ENCODE data around the gene KRTAP1-5.
"Not testable (repeated sequence)": the region's sequence is repeated elsewhere in the genome, so short reads cannot be mapped to it uniquely, and the experiment has no call there.

The KRTAP1-5 gene

GRCh38 chr17:41052566-41052965 is 25.6 kb upstream of the KRTAP1-5 start:
- TF ChIP-seq ARNT (IDR thresholded peaks at IDR 0.05) (no peak), HDGF (IDR thresholded peaks at IDR 0.05; ENCODE audit: borderline replicate concordance) (no peak), FOXM1 (IDR thresholded peaks at IDR 0.05; ENCODE audit: borderline replicate concordance) (no peak), FOXK2 (IDR thresholded peaks at IDR 0.05) (no peak), BHLHE40 (IDR thresholded peaks at IDR 0.05; ENCODE audit: borderline replicate concordance) (no peak), NFRKB (IDR thresholded peaks at IDR 0.05) (no peak), CTBP1 (IDR thresholded peaks at IDR 0.05; ENCODE audit: borderline replicate concordance) (no peak), SUZ12 (IDR thresholded peaks at IDR 0.05) (no peak), ELF4 (IDR thresholded peaks at IDR 0.05) (no peak), LEF1 (IDR thresholded peaks at IDR 0.05; ENCODE audit: borderline replicate concordance) (no peak), FOXA1 (IDR thresholded peaks at IDR 0.05) (no peak), SP1 (IDR thresholded peaks at IDR 0.05) (no peak), PKNOX1 (IDR thresholded peaks at IDR 0.05) (no peak), TARDBP (IDR thresholded peaks at IDR 0.05) (no peak)
- CTCF ChIA-PET, result no interaction called here
- no peak for DNase-seq (ENCODE audit: extremely low spot score)
- POLR2A ChIA-PET, result no interaction called here

DNA sequence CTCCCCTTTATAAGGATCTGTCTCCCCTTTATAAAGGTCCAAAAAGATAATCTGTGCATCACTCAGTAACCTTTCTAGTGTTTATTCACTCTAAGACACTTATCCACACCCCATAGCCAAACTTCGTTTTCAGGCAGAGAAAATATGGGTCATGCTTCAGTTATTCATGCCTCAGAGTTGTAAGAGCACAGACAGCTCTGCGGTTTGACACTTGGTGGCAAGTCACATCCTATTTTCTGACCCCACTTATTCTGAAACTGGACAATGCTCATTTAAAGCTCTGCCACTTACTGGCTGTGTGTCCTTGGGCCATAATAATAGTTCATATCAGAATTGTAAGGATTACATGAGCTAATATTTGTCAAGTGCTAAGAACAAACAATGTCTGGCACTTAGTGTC is 22.1 kb upstream of the KRTAP1-5 start:
- ChIA-PET CTCF (no interaction called here), POLR2A (no interaction called here)
- no peak for TF ChIP-seq L3MBTL2 (conservative IDR thresholded peaks at IDR 0.05)
- TF ChIP-seq CTBP1 (IDR thresholded peaks at IDR 0.05; ENCODE audit: borderline replicate concordance), result no peak
- TF ChIP-seq BHLHE40 (IDR thresholded peaks at IDR 0.05; ENCODE audit: borderline replicate concordance), result no peak
- DNase-seq (ENCODE audit: extremely low spot score), result no peak

- TF ChIP-seq SP1 (IDR thresholded peaks at IDR 0.05) (no peak), PKNOX1 (IDR thresholded peaks at IDR 0.05) (no peak), FOXM1 (IDR thresholded peaks at IDR 0.05; ENCODE audit: borderline replicate concordance) (no peak), ARNT (IDR thresholded peaks at IDR 0.05) (no peak), ZNF384 (IDR thresholded peaks at IDR 0.05) (no peak), LEF1 (IDR thresholded peaks at IDR 0.05; ENCODE audit: borderline replicate concordance) (no peak), ELF4 (IDR thresholded peaks at IDR 0.05) (no peak), HDGF (IDR thresholded peaks at IDR 0.05; ENCODE audit: borderline replicate concordance) (no peak), TARDBP (IDR thresholded peaks at IDR 0.05) (no peak), FOXK2 (IDR thresholded peaks at IDR 0.05) (no peak), SUZ12 (IDR thresholded peaks at IDR 0.05) (no peak), CTBP1 (IDR thresholded peaks at IDR 0.05; ENCODE audit: borderline replicate concordance) (no peak), L3MBTL2 (conservative IDR thresholded peaks at IDR 0.05) (no peak), BHLHE40 (IDR thresholded peaks at IDR 0.05; ENCODE audit: borderline replicate concordance) (no peak), FOXA1 (IDR thresholded peaks at IDR 0.05) (no peak), NFRKB (IDR thresholded peaks at IDR 0.05) (no peak)
- ChIA-PET POLR2A (no interaction called here), CTCF (no interaction called here)
- DNase-seq (ENCODE audit: extremely low spot score), result no peak
These were observed 21.4 kb upstream of the KRTAP1-5 start for GRCh38 chr17:41048441-41048840.

GRCh38 chr17:41046735-41047465 is 19.9 kb upstream of the KRTAP1-5 start, which contains the start of gene KRTAP2-1:
TSS of gene KRTAP2-1 (minus strand) at chr17:41047316. CDS start at chr17:41047267, 49 bp downstream.
- POLR2A ChIA-PET; CTCF ChIA-PET; DNase-seq (ENCODE audit: extremely low spot score): not testable (repeated sequence)

GRCh38 chr17:41042953-41043352 is 15.9 kb upstream of the KRTAP1-5 start:
- TF ChIP-seq NFRKB (IDR thresholded peaks at IDR 0.05) (no peak), SUZ12 (IDR thresholded peaks at IDR 0.05) (no peak), HDGF (IDR thresholded peaks at IDR 0.05; ENCODE audit: borderline replicate concordance) (no peak), FOXM1 (IDR thresholded peaks at IDR 0.05; ENCODE audit: borderline replicate concordance) (no peak), L3MBTL2 (conservative IDR thresholded peaks at IDR 0.05) (no peak), LEF1 (IDR thresholded peaks at IDR 0.05; ENCODE audit: borderline replicate concordance) (no peak), PKNOX1 (IDR thresholded peaks at IDR 0.05) (no peak), ZNF384 (IDR thresholded peaks at IDR 0.05) (no peak), BHLHE40 (IDR thresholded peaks at IDR 0.05; ENCODE audit: borderline replicate concordance) (no peak), SP1 (IDR thresholded peaks at IDR 0.05) (no peak), FOXK2 (IDR thresholded peaks at IDR 0.05) (no peak), FOXA1 (IDR thresholded peaks at IDR 0.05) (no peak)
- DNase-seq (ENCODE audit: extremely low spot score), result no peak
- POLR2A ChIA-PET, result no interaction called here
- CTCF ChIA-PET, result no interaction called here

DNA sequence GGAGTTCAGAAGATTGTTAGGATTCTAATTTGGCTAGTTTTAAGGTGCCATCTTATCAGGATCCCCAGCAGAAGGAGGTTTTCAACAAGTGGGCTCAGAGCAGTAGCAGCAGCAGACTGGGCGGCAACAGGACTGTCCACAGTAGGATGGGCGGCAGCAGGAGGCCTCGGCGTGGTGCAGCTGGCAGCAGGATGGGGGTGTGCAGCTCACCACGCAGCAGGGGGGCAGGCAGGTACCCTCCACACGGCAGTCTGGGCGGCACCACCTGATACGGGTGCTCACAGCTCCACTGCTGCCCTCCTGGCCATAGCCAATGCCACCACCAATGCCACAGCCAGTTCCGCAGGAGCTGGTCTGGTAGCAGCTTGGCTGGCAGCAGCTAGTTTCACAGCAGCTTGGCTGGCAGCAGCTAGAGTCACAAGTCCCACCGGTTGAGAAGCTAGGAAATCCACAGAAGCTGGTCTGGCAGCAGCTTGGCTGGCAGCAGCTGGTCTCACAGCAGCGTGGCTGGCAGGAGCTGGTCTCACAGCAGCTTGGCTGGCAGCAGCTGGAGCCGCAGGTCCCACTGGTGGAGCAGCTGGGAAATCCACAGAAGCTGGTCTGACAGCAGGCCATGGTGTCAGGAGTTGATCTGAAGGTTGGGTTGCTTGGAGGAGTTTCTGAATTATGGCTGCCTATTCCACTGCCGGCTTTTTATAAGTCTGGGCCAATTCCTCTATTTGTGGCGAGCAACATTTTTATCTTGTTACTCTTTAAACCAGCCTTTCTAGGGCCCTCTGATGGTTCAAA is 14.0 kb upstream of the KRTAP1-5 start, which contains the start of gene KRTAP1-1:
Gene KRTAP1-1, minus strand, starts transcription at position 668 of the 789 bp plus-strand sequence. Its CDS starts 53 bp downstream, at position 615.
- POLR2A ChIA-PET; DNase-seq (ENCODE audit: extremely low spot score); CTCF ChIA-PET: not testable (repeated sequence)

Data from HEK293T (cell line).